ENCODE results near the gene RHOT1.
A peak's percentile ranks its signal among the peaks of the same experiment; 100 is the strongest.

RHOT1 gene

GRCh38 chr17:32192379-32192778 is 50.1 kb downstream of the RHOT1 start:
- H3K36me3 ChIP-seq (ENCODE audit: control insufficient read depth in 1 of 2, insufficient read depth in 2 of 2, low read depth in 1 of 2, low read length in 2 of 2) = peaks cover 10 to 39% of the 10 kb centered on the region in 2 experiments
- no peak overlapping the region for H2AK5ac ChIP-seq (ENCODE audit: low read length, severe bottlenecking)
- no peak overlapping the region for H4K8ac ChIP-seq (ENCODE audit: low read length)
- H3K4me3 ChIP-seq (ENCODE audit: insufficient read depth in 1 of 2, low read depth in 1 of 2, low read length in 2 of 2) = no peak overlapping the region
- H2BK120ac ChIP-seq (ENCODE audit: low read depth, low read length) = no peak overlapping the region
- no peak overlapping the region for H2BK12ac ChIP-seq (ENCODE audit: low read length in 2 of 2)
- H3K4ac ChIP-seq (ENCODE audit: low read depth in 1 of 2, low read length in 2 of 2) = no peak overlapping the region
- no peak overlapping the region for H3K27ac ChIP-seq (ENCODE audit: low read length, poor library complexity, severe bottlenecking)
- H3K18ac ChIP-seq (ENCODE audit: low read depth in 1 of 2, low read length in 2 of 2) = no peak overlapping the region
- no peaks in the 10 kb centered on the region for H3K4me1 ChIP-seq (ENCODE audit: control insufficient read depth, insufficient read depth, low read depth, low read length)
- 97% methylated on average over 5 of the region's 6 CpGs for WGBS
- no peak overlapping the region for H3K4me2 ChIP-seq (ENCODE audit: low read length, poor library complexity, severe bottlenecking)
- no peaks in the 10 kb centered on the region for H3K79me1 ChIP-seq (replicated peaks; ENCODE audit: low read length, poor library complexity, severe bottlenecking)
- peak overlapping the region; percentile 69 for H3K9ac ChIP-seq (ENCODE audit: low read length)
- H3K23ac ChIP-seq (ENCODE audit: low read length in 2 of 2) = no peak overlapping the region
- H3K9me3 ChIP-seq (ENCODE audit: control insufficient read depth, low read length) = no peaks in the 10 kb centered on the region
- no peak for DNase-seq
- no peak overlapping the region for H2BK15ac ChIP-seq (ENCODE audit: low read depth, poor library complexity, severe bottlenecking)
- H3K14ac ChIP-seq (ENCODE audit: low read length in 2 of 2) = no peak overlapping the region
- H4K91ac ChIP-seq (ENCODE audit: low read length) = no peak overlapping the region
- no peaks in the 10 kb centered on the region for H3K27me3 ChIP-seq (ENCODE audit: control insufficient read depth in 1 of 2, insufficient read depth in 1 of 2, low read length in 2 of 2)
- no peak overlapping the region for H2BK5ac ChIP-seq (ENCODE audit: low read depth, low read length, poor library complexity, severe bottlenecking)
- no peak overlapping the region for H2AFZ ChIP-seq (ENCODE audit: low read depth, low read length)

- Histone ChIP-seq H3K4me1 (ENCODE audit: control insufficient read depth, insufficient read depth, low read depth, low read length) (no peaks in the 10 kb centered on the region), H3K18ac (ENCODE audit: low read depth in 1 of 2, low read length in 2 of 2) (no peak overlapping the region), H3K4me3 (ENCODE audit: insufficient read depth in 1 of 2, low read depth in 1 of 2, low read length in 2 of 2) (no peak overlapping the region), H3K4ac (ENCODE audit: low read depth in 1 of 2, low read length in 2 of 2) (no peak overlapping the region), H4K91ac (ENCODE audit: low read length) (no peak overlapping the region), H3K4me2 (ENCODE audit: low read length, poor library complexity, severe bottlenecking) (no peak overlapping the region), H2AFZ (ENCODE audit: low read depth, low read length) (no peak overlapping the region), H3K27me3 (ENCODE audit: control insufficient read depth in 1 of 2, insufficient read depth in 1 of 2, low read length in 2 of 2) (no peaks in the 10 kb centered on the region), H3K23ac (ENCODE audit: low read length in 2 of 2) (no peak overlapping the region), H3K9ac (ENCODE audit: low read length) (no peak overlapping the region), H4K8ac (ENCODE audit: low read length) (no peak overlapping the region), H2BK15ac (ENCODE audit: low read depth, poor library complexity, severe bottlenecking) (no peak overlapping the region), H3K36me3 (ENCODE audit: control insufficient read depth in 1 of 2, insufficient read depth in 2 of 2, low read depth in 1 of 2, low read length in 2 of 2) (peaks cover 21 to 85% of the 10 kb centered on the region in 2 experiments), H3K9me3 (ENCODE audit: control insufficient read depth, low read length) (no peaks in the 10 kb centered on the region), H2BK12ac (ENCODE audit: low read length in 2 of 2) (no peak overlapping the region), H3K14ac (ENCODE audit: low read length in 2 of 2) (no peak overlapping the region), H3K27ac (ENCODE audit: low read length, poor library complexity, severe bottlenecking) (no peak overlapping the region), H2BK5ac (ENCODE audit: low read depth, low read length, poor library complexity, severe bottlenecking) (no peak overlapping the region), H2BK120ac (ENCODE audit: low read depth, low read length) (no peak overlapping the region), H3K79me1 (replicated peaks; ENCODE audit: low read length, poor library complexity, severe bottlenecking) (no peaks in the 10 kb centered on the region), H2AK5ac (ENCODE audit: low read length, severe bottlenecking) (no peak overlapping the region)
- DNase-seq = no peak
- WGBS = no CpG with 5 or more reads among the region's 1 CpG
These were observed 55.7 kb downstream of the RHOT1 start for GRCh38 chr17:32197987-32198386.

DNA sequence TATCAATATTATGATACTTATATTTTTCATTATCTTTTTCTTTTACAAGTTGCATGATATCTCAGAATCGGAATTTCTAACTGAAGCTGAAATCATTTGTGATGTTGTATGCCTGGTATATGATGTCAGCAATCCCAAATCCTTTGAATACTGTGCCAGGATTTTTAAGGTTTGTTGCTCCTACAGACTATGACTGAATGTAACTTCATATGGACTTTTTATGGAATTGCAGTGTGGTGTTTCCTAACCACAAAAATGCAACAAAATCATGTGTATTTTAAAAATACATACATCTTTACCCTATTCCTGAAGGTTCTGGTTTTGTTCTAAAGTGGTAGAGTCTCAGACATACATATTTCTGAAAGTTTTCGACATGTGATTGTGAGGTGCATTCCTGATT is 64.6 kb downstream of the RHOT1 start:
- peaks cover 2 to 65% of the 10 kb centered on the region in 2 experiments for H3K36me3 ChIP-seq (ENCODE audit: control insufficient read depth in 1 of 2, insufficient read depth in 2 of 2, low read depth in 1 of 2, low read length in 2 of 2)
- H3K4ac ChIP-seq (ENCODE audit: low read depth in 1 of 2, low read length in 2 of 2) = no peak overlapping the region
- WGBS = 91% methylated on average over 1 of the region's 2 CpGs
- H2AK5ac ChIP-seq (ENCODE audit: low read length, severe bottlenecking) = no peak overlapping the region
- no peak overlapping the region for H2AFZ ChIP-seq (ENCODE audit: low read depth, low read length)
- DNase-seq = peak; percentile 25
- H2BK5ac ChIP-seq (ENCODE audit: low read depth, low read length, poor library complexity, severe bottlenecking) = no peak overlapping the region
- no peak overlapping the region for H3K4me2 ChIP-seq (ENCODE audit: low read length, poor library complexity, severe bottlenecking)
- H2BK12ac ChIP-seq (ENCODE audit: low read length in 2 of 2) = no peak overlapping the region
- no peak overlapping the region for H3K4me3 ChIP-seq (ENCODE audit: insufficient read depth in 1 of 2, low read depth in 1 of 2, low read length in 2 of 2)
- no peak overlapping the region for H3K14ac ChIP-seq (ENCODE audit: low read length in 2 of 2)
- no peak overlapping the region for H4K91ac ChIP-seq (ENCODE audit: low read length)
- H3K27me3 ChIP-seq (ENCODE audit: control insufficient read depth in 1 of 2, insufficient read depth in 1 of 2, low read length in 2 of 2) = no peaks in the 10 kb centered on the region
- no peak overlapping the region for H4K8ac ChIP-seq (ENCODE audit: low read length)
- no peak overlapping the region for H3K23ac ChIP-seq (ENCODE audit: low read length in 2 of 2)
- no peak overlapping the region for H3K27ac ChIP-seq (ENCODE audit: low read length, poor library complexity, severe bottlenecking)
- peaks cover 4% of the 10 kb centered on the region for H3K4me1 ChIP-seq (ENCODE audit: control insufficient read depth, insufficient read depth, low read depth, low read length)
- H3K79me1 ChIP-seq (replicated peaks; ENCODE audit: low read length, poor library complexity, severe bottlenecking) = no peaks in the 10 kb centered on the region
- H3K9me3 ChIP-seq (ENCODE audit: control insufficient read depth, low read length) = no peaks in the 10 kb centered on the region
- H2BK120ac ChIP-seq (ENCODE audit: low read depth, low read length) = no peak overlapping the region
- H2BK15ac ChIP-seq (ENCODE audit: low read depth, poor library complexity, severe bottlenecking) = no peak overlapping the region
- no peak overlapping the region for H3K18ac ChIP-seq (ENCODE audit: low read depth in 1 of 2, low read length in 2 of 2)
- H3K9ac ChIP-seq (ENCODE audit: low read length) = no peak overlapping the region

- H3K79me1 ChIP-seq (replicated peaks; ENCODE audit: low read length, poor library complexity, severe bottlenecking) = no peaks in the 10 kb centered on the region
- H3K36me3 ChIP-seq (ENCODE audit: control insufficient read depth in 1 of 2, insufficient read depth in 2 of 2, low read depth in 1 of 2, low read length in 2 of 2) = peaks cover 0 to 63% of the 10 kb centered on the region in 2 experiments
- no peak overlapping the region for H3K4me2 ChIP-seq (ENCODE audit: low read length, poor library complexity, severe bottlenecking)
- H3K4me1 ChIP-seq (ENCODE audit: control insufficient read depth, insufficient read depth, low read depth, low read length) = peaks cover 4% of the 10 kb centered on the region
- no peak overlapping the region for H3K4me3 ChIP-seq (ENCODE audit: insufficient read depth in 1 of 2, low read depth in 1 of 2, low read length in 2 of 2)
- H2BK15ac ChIP-seq (ENCODE audit: low read depth, poor library complexity, severe bottlenecking) = no peak overlapping the region
- H3K23ac ChIP-seq (ENCODE audit: low read length in 2 of 2) = no peak overlapping the region
- H4K91ac ChIP-seq (ENCODE audit: low read length) = no peak overlapping the region
- H3K27ac ChIP-seq (ENCODE audit: low read length, poor library complexity, severe bottlenecking) = no peak overlapping the region
- no peak overlapping the region for H3K14ac ChIP-seq (ENCODE audit: low read length in 2 of 2)
- H2BK120ac ChIP-seq (ENCODE audit: low read depth, low read length) = no peak overlapping the region
- H3K18ac ChIP-seq (ENCODE audit: low read depth in 1 of 2, low read length in 2 of 2) = no peak overlapping the region
- no peak overlapping the region for H2AK5ac ChIP-seq (ENCODE audit: low read length, severe bottlenecking)
- no peak overlapping the region for H3K4ac ChIP-seq (ENCODE audit: low read depth in 1 of 2, low read length in 2 of 2)
- no peak overlapping the region for H3K9ac ChIP-seq (ENCODE audit: low read length)
- no peaks in the 10 kb centered on the region for H3K9me3 ChIP-seq (ENCODE audit: control insufficient read depth, low read length)
- no peak overlapping the region for H4K8ac ChIP-seq (ENCODE audit: low read length)
- DNase-seq = no peak
- no peaks in the 10 kb centered on the region for H3K27me3 ChIP-seq (ENCODE audit: control insufficient read depth in 1 of 2, insufficient read depth in 1 of 2, low read length in 2 of 2)
- no peak overlapping the region for H2BK12ac ChIP-seq (ENCODE audit: low read length in 2 of 2)
- H2BK5ac ChIP-seq (ENCODE audit: low read depth, low read length, poor library complexity, severe bottlenecking) = no peak overlapping the region
- H2AFZ ChIP-seq (ENCODE audit: low read depth, low read length) = no peak overlapping the region
These were observed 66.1 kb downstream of the RHOT1 start for GRCh38 chr17:32208436-32208835.

All from mesenchymal stem cell (in vitro differentiated cells and primary cell).